ENCODE results near the gene FAM174B. TPM values are rescaled to one million over a fixed set of nuclear protein-coding genes. Genes with fewer than 3 reads are reported as not detected.

Gene FAM174B
- total RNA-seq, 1 experiment from 2014 or later = 0.30 TPM

DNA sequence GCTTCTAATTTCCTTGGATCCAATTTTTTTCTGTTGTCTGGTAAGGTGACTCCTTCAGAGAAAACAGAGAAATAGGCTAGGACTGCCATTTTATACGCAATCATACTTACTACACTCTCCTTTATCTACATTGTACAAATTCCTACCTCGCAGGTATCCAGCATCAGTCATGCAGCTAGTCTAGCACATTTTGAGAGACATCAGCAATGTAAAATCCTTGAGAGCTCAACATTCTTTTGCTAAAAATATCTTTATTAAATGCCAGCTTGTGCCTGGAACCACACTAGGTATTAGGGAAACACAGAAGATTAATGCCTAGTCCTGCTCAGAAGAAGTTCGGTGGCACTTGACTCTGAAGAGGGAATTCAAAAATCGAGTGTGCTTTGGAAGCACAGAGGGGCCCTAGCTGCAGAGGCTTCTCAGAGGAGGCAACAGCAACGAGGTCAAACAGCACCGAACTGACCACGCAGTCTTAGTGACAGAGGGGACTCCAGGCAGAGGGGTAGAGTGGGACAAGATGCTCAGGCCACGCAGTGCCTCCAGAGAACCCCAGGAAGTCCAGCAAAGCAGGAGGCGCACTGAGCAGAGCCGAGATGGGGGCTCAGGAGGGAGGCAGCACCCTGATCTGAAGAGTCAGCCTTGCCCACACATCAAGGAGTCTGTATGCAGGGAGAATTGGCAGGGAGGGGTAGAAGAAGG lies 3.5 kb downstream of the FAM174B start:
- H3K4me3 ChIP-seq (replicated peaks in 1 of 2; ENCODE audit: low read depth in 1 of 2, low read length in 2 of 2) = no peak overlapping the region
- no peak overlapping the region for H3K9ac ChIP-seq (ENCODE audit: low read length)
- ChIA-PET CTCF (no interaction called here), POLR2A (no interaction called here), RAD21 (ENCODE audit: low non-redundant PET in 1 of 2, low total read pairs in 2 of 2, uncharacterized antibody in 2 of 2, unreplicated experiment in 2 of 2) (no interaction called here)
- no peak for ATAC-seq
- H3K4me1 ChIP-seq (ENCODE audit: control insufficient read depth in 1 of 2, insufficient read depth in 2 of 2, low read length in 2 of 2) = no peaks in the 10 kb centered on the region
- H3K27me3 ChIP-seq (ENCODE audit: insufficient read depth, low read length) = no peaks in the 10 kb centered on the region; the same call in 1 of the 2 replicates
- DNase-seq (ENCODE audit: low read depth, low spot score) = no peak
- H3K4me2 ChIP-seq (ENCODE audit: low read length) = no peak overlapping the region
- H3K9me2 ChIP-seq (ENCODE audit: insufficient read depth) = no peaks in the 10 kb centered on the region
- BruUV-seq (replicated peaks) = no TSS peak
- intact Hi-C loops (cut with micrococcal nuclease) = no loop called here
- no peak overlapping the region for H2AFZ ChIP-seq (ENCODE audit: low read depth, low read length, poor library complexity, severe bottlenecking)
- H3K79me2 ChIP-seq (ENCODE audit: insufficient read depth, low read length) = no peaks in the 10 kb centered on the region
- no peaks in the 10 kb centered on the region for H3K9me3 ChIP-seq (ENCODE audit: control insufficient read depth in 1 of 2, insufficient read depth in 1 of 2, low read depth in 1 of 2, low read length in 2 of 2)
- no peaks in the 10 kb centered on the region for H4K20me1 ChIP-seq (ENCODE audit: insufficient read depth)
- TF ChIP-seq CTCF (IDR thresholded peaks at IDR 0.05 in 2 of 3, conservative IDR thresholded peaks at IDR 0.05 in 1 of 3; ENCODE audit: borderline replicate concordance in 1 of 3, insufficient read depth in 1 of 3, low read depth in 2 of 3, low read length in 2 of 3) (no peak), JUND (IDR thresholded peaks at IDR 0.05) (no peak), SRF (IDR thresholded peaks at IDR 0.05; ENCODE audit: low read depth) (no peak), ZNF274 (IDR thresholded peaks at IDR 0.05; ENCODE audit: low read depth, low read length) (no peak), CBX3 (IDR thresholded peaks at IDR 0.05; ENCODE audit: low read depth) (no peak), TCF7L2 (IDR thresholded peaks at IDR 0.05; ENCODE audit: borderline replicate concordance, extremely low read depth, insufficient read depth, insufficient read length) (no peak), ELF1 (IDR thresholded peaks at IDR 0.05; ENCODE audit: borderline replicate concordance, low read depth) (no peak), FOSL1 (IDR thresholded peaks at IDR 0.05; ENCODE audit: low read depth) (no peak), MAX (IDR thresholded peaks at IDR 0.05) (no peak)
- no peak overlapping the region for H3K27ac ChIP-seq (ENCODE audit: low read depth, low read length)
- no peaks in the 10 kb centered on the region for H3K36me3 ChIP-seq (ENCODE audit: control insufficient read depth in 1 of 2, insufficient read depth in 2 of 2, low read length in 2 of 2)

Measured in HCT116 (cell line).